Heart left ventricle (tissue), 13 donors: ENCODE measurements around the gene TXNDC11.

Source experiments
- CTCF ChIP-seq, 12 donors: fragments of 200-600 bp; sonication (generic) in 4 of 12; IDR thresholded peaks; one replicate each; pipeline versions ENCODE4 v1.5.0 to v1.8.0; 2018 to 2022; ENCODE audit warnings: antibody characterized with exemption in 12 of 12, mild to moderate bottlenecking in 5 of 12
- POLR2A ChIP-seq, 2 donors: fragments of 450-650 bp; IDR thresholded peaks; one replicate each; pipeline ENCODE4 v1.6.1; 2017; ENCODE audit warnings: antibody characterized with exemption in 2 of 2, mild to moderate bottlenecking in 2 of 2, moderate library complexity in 2 of 2
- donor health status: ischemic (EF 13 %, LVEDD 7.1; RV severe dilation, severe dysfunction).
- donor health status: DM: no; HTN: yes; CAD: no.
- donor health status: DM: no; HTN: no; CAD: no.
- donor health status: ischemic (EF 25% LVEDD 6.9; RV normal size, moderate dysfunction).
- donor health status: ischemic (EF 25% LVEDD 5.7; RV mildly dilated, moderate dysfunction).
- donor health status: ischemic (EF 35%, LVEDD 5.7; RV mildly dilated, moderate dysfunction).
- donor health status: nonischemic (EF 11% LVEDD 7.7; RV severe dilation, severe dysfunction).
- donor health status: DM: yes; HTN: yes; CAD: no.
- donor health status: PGD.
- donor health status: ischemic (EF 29% LVEDD 5.4; RV normal size, mild dysfunction).
- donor health status: nonischemic (EF 23%, LVEDD 6.1; RV moderate dilation, normal function).

GRCh38 chr16:11705311-11706025, 37.2 kb downstream of the TXNDC11 start:
- TF ChIP-seq POLR2A (IDR thresholded peaks at IDR 0.05) (no peak), CTCF (IDR thresholded peaks at IDR 0.05) (no peak)
